ENCODE data around the gene UBE2R2. TPM values are rescaled to one million over a fixed set of nuclear protein-coding genes. Genes with fewer than 3 reads are reported as not detected.
"Not testable (repeated sequence)": the region's sequence is repeated elsewhere in the genome, so short reads cannot be mapped to it uniquely, and the experiment has no call there.

The UBE2R2 gene
- total RNA-seq, 6 donors from 2014 or later: 24.6 to 33.6 (median 28.8) TPM

- H3K4me3 ChIP-seq: no peak overlapping the region
- no peak for DNase-seq
- no peaks in the 10 kb centered on the region for H3K27me3 ChIP-seq
- no peak for ATAC-seq (ENCODE audit: low FRiP score in 2 of 2)
- H3K9me3 ChIP-seq: no peaks in the 10 kb centered on the region
- no peak overlapping the region for H3K27ac ChIP-seq
- WGBS, 2 donors: 54 to 58% methylated on average over 2 of the region's 2 CpGs
- H3K4me1 ChIP-seq: no peaks in the 10 kb centered on the region
- no peaks in the 10 kb centered on the region for H3K36me3 ChIP-seq
- TF ChIP-seq POLR2AphosphoS5 (IDR thresholded peaks at IDR 0.05) (no peak), POLR2A (IDR thresholded peaks at IDR 0.05) (no peak), CTCF (IDR thresholded peaks at IDR 0.05) (no peak), EP300 (IDR thresholded peaks at IDR 0.05) (no peak)
Observed at GRCh38 chr9:33800886-33801285, 16.1 kb upstream of the UBE2R2 start.

GRCh38 chr9:33801943-33802500, 14.9 kb upstream of the UBE2R2 start:
- ATAC-seq (ENCODE audit: low FRiP score in 2 of 2); DNase-seq; H3K27ac ChIP-seq; H3K9me3 ChIP-seq; H3K4me1 ChIP-seq; H3K4me3 ChIP-seq; H3K36me3 ChIP-seq; H3K27me3 ChIP-seq: not testable (repeated sequence)
- WGBS, 2 donors: 92% methylated on average over 2 of the region's 2 CpGs

GRCh38 chr9:33804196-33804595, 12.8 kb upstream of the UBE2R2 start:
- not testable (repeated sequence) for H3K36me3 ChIP-seq; H3K27me3 ChIP-seq; H3K9me3 ChIP-seq; H3K4me1 ChIP-seq; ATAC-seq (ENCODE audit: low FRiP score in 2 of 2); H3K27ac ChIP-seq; H3K4me3 ChIP-seq; DNase-seq
- 78 to 79% methylated on average over 3 of the region's 3 CpGs for WGBS, 2 donors

- H3K27me3 ChIP-seq; H3K9me3 ChIP-seq; H3K27ac ChIP-seq; H3K36me3 ChIP-seq; H3K4me1 ChIP-seq; H3K4me3 ChIP-seq; DNase-seq; ATAC-seq (ENCODE audit: low FRiP score in 2 of 2): not testable (repeated sequence)
- WGBS, 2 donors: 81 to 92% methylated on average over 2 of the region's 2 CpGs
Observed at GRCh38 chr9:33807156-33807555, 9.8 kb upstream of the UBE2R2 start.

- not testable (repeated sequence) for H3K27ac ChIP-seq; H3K9me3 ChIP-seq; H3K4me1 ChIP-seq; H3K4me3 ChIP-seq; H3K27me3 ChIP-seq; H3K36me3 ChIP-seq; DNase-seq; ATAC-seq (ENCODE audit: low FRiP score in 2 of 2)
- 38 to 48% methylated on average over 1 of the region's 1 CpG for WGBS, 2 donors
Observed at GRCh38 chr9:33808979-33809322, 8.0 kb upstream of the UBE2R2 start.

- H3K4me1 ChIP-seq: peaks cover 7 to 14% (median 10%) of the 10 kb centered on the region in 4 donors
- H3K27ac ChIP-seq: no peak overlapping the region
- no peaks in the 10 kb centered on the region for H3K27me3 ChIP-seq
- DNase-seq (no peak), ATAC-seq (ENCODE audit: low FRiP score in 2 of 2) (no peak)
- H3K36me3 ChIP-seq: no peaks in the 10 kb centered on the region
- 96 to 100% methylated on average over 1 of the region's 1 CpG for WGBS, 2 donors
- no peaks in the 10 kb centered on the region for H3K9me3 ChIP-seq
- no peak overlapping the region for H3K4me3 ChIP-seq
- TF ChIP-seq EP300 (IDR thresholded peaks at IDR 0.05): no peak
- no peak for TF ChIP-seq CTCF (IDR thresholded peaks at IDR 0.05)
- TF ChIP-seq POLR2A (IDR thresholded peaks at IDR 0.05): no peak
- TF ChIP-seq POLR2AphosphoS5 (IDR thresholded peaks at IDR 0.05): no peak
Observed at GRCh38 chr9:33809506-33809905, 7.5 kb upstream of the UBE2R2 start.

- 54 to 62% methylated on average over 8 of the region's 8 CpGs for WGBS, 2 donors
- peaks cover 26 to 34% (median 31%) of the 10 kb centered on the region in 4 donors for H3K4me1 ChIP-seq
- peak in 1 of 2 donors; percentile 25 for TF ChIP-seq POLR2AphosphoS5 (IDR thresholded peaks at IDR 0.05)
- no peak for TF ChIP-seq POLR2A (IDR thresholded peaks at IDR 0.05)
- peak; percentile 34 to 58 (median 52) for TF ChIP-seq CTCF (IDR thresholded peaks at IDR 0.05)
- H3K27ac ChIP-seq: peak overlapping the region; percentile 99 to 100 (median 100)
- DNase-seq: no peak
- H3K36me3 ChIP-seq: no peaks in the 10 kb centered on the region
- ATAC-seq (ENCODE audit: low FRiP score in 2 of 2): no peak
- no peaks in the 10 kb centered on the region for H3K27me3 ChIP-seq
- no peak overlapping the region for H3K4me3 ChIP-seq
- H3K9me3 ChIP-seq: no peaks in the 10 kb centered on the region
Observed at GRCh38 chr9:33813712-33814641, 3.0 kb upstream of the UBE2R2 start.

Measured in upper lobe of left lung (tissue), 6 donors.